ENCODE measurements around the gene NIPAL3.

The NIPAL3 gene

DNA sequence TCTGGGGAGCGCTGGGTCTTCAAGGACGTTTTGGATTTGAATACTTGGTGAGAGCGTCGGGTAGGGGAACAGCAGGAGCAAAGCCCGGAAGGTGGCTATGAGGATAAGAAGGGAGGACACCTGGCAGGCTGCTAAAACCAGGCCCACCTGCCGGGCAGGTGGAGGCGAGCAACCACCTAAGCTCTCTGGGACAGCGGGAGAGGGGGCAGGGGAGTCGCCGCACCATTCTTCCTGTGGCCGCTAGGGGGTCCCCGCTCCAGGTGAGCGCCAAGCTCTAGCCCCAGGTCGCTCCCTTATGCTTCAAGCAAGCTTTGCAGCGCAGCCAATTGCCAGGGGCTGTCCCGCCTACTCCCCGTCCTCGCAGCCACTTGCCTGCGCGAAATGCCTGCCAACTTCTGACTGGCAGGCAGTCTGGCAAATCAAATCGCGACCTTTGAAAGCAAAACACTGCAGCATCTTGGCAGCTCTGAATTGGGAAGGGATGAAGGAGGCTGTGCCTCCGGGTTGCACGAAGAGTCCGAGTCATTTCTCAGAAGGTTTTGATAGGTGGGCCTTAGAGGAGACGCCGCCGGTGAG lies at the start of gene NIPAL3:
NIPAL3 (plus strand) TSS at position 469 of the 576 bp plus-strand sequence. CDS start 3,746 bp downstream, outside the sequence.
- H3K4me1 Mint-ChIP-seq = peaks cover 64% of the 10 kb centered on the region
- H3K9me3 Mint-ChIP-seq = no peaks in the 10 kb centered on the region
- peak; percentile 95 for ATAC-seq
- H3K27ac Mint-ChIP-seq = peak within 1 kb of the TSS; percentile 91
- H3K36me3 Mint-ChIP-seq = peaks cover 21% of the 10 kb centered on the region
- DNase-seq (ENCODE audit: low spot score in 2 of 2) = peak; percentile 89 to 97
- H3K4me3 Mint-ChIP-seq = peak within 1 kb of the TSS; percentile 96

GRCh38 chr1:24366707-24367106 lies 48.9 kb upstream of the NIPAL3 start:
- ATAC-seq = no peak
- no peak for DNase-seq (ENCODE audit: low spot score in 2 of 2)
- H3K36me3 Mint-ChIP-seq = no peaks in the 10 kb centered on the region
- H3K27ac Mint-ChIP-seq = no peak overlapping the region
- H3K4me1 Mint-ChIP-seq = peaks cover 14% of the 10 kb centered on the region
- no peak overlapping the region for H3K4me3 Mint-ChIP-seq
- no peaks in the 10 kb centered on the region for H3K9me3 Mint-ChIP-seq

DNA sequence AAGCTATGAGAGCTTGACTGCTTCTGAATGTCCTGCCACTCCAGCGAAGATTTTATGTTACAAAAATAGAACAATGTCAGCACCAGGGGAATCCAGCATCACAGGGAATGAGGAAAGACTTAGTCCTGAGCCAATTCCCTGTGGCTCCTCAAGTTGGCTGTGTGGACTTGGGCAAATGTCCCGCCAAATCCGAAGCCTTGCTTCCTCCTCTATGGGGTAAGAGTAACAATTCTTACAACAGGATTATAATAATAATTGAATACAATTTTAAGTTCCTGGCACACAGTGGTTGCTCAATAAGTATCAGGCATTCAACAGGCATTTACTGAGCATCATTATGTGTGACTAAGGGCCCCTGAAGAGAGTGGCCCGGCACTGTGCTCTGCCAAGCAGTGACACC lies 46.4 kb upstream of the NIPAL3 start:
- no peak for ATAC-seq
- Mint-ChIP-seq H3K4me1 (peaks cover 27% of the 10 kb centered on the region), H3K4me3 (no peak overlapping the region), H3K36me3 (no peaks in the 10 kb centered on the region), H3K9me3 (no peaks in the 10 kb centered on the region), H3K27ac (no peak overlapping the region)
- no peak for DNase-seq (ENCODE audit: low spot score in 2 of 2)

- no peak for DNase-seq (ENCODE audit: low spot score in 2 of 2)
Observed at GRCh38 chr1:24369801-24370200, 45.8 kb upstream of the NIPAL3 start.

DNA sequence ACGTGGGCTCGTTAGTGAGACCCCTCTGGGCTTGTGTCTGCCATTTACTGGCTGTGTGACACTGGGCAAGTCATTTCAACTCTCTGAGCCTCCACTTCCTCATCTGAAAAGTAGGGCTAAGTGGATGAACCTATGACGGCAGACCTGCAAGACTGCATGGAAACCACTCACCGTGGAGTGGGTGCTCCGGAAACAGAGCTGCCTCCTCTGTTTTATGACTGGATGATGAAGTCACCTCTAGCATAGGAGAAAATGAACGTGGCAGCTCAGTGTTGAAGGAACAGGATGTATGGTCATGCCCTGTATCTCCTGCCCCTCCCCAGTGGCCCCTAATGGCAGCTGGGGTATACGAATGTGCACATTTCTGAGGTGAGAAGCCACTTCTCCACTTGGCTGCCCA lies 42.6 kb upstream of the NIPAL3 start:
- Mint-ChIP-seq H3K4me1 (peaks cover 18% of the 10 kb centered on the region), H3K4me3 (no peak overlapping the region), H3K9me3 (no peaks in the 10 kb centered on the region), H3K36me3 (no peaks in the 10 kb centered on the region), H3K27ac (peak overlapping the region; percentile 88)
- ATAC-seq (peak; percentile 90), DNase-seq (ENCODE audit: low spot score in 2 of 2) (no peak)

More at GRCh38 chr1:24369801-24370200, 45.8 kb upstream of the NIPAL3 start:
- H3K4me1 Mint-ChIP-seq = peaks cover 24% of the 10 kb centered on the region
- no peak overlapping the region for H3K27ac Mint-ChIP-seq
- no peaks in the 10 kb centered on the region for H3K9me3 Mint-ChIP-seq
- H3K36me3 Mint-ChIP-seq = no peaks in the 10 kb centered on the region
- no peak for ATAC-seq
- no peak overlapping the region for H3K4me3 Mint-ChIP-seq

DNA sequence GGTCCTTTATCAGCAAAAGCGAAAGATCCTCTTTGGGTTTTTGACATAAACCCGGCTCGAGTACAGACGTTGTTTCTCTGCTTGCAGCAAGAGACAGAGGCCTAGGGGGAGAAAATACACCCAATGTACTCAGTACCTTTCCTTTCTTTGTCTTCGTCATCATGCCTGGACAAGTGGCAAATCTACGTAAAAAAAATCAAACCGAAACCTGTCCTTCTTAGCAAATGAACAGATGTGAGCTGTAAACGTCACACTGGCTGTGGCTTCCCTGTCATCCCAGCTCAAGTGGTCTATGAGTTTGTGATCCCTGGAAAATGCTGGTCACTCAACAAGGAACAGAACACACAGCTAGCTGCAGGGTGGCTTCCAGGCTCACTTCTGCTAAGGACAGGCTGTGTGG lies 41.9 kb upstream of the NIPAL3 start:
- peaks cover 18% of the 10 kb centered on the region for H3K4me1 Mint-ChIP-seq
- H3K9me3 Mint-ChIP-seq = no peaks in the 10 kb centered on the region
- no peak for ATAC-seq
- peak overlapping the region; percentile 88 for H3K27ac Mint-ChIP-seq
- H3K4me3 Mint-ChIP-seq = no peak overlapping the region
- DNase-seq (ENCODE audit: low spot score in 2 of 2) = no peak
- H3K36me3 Mint-ChIP-seq = no peaks in the 10 kb centered on the region

DNA sequence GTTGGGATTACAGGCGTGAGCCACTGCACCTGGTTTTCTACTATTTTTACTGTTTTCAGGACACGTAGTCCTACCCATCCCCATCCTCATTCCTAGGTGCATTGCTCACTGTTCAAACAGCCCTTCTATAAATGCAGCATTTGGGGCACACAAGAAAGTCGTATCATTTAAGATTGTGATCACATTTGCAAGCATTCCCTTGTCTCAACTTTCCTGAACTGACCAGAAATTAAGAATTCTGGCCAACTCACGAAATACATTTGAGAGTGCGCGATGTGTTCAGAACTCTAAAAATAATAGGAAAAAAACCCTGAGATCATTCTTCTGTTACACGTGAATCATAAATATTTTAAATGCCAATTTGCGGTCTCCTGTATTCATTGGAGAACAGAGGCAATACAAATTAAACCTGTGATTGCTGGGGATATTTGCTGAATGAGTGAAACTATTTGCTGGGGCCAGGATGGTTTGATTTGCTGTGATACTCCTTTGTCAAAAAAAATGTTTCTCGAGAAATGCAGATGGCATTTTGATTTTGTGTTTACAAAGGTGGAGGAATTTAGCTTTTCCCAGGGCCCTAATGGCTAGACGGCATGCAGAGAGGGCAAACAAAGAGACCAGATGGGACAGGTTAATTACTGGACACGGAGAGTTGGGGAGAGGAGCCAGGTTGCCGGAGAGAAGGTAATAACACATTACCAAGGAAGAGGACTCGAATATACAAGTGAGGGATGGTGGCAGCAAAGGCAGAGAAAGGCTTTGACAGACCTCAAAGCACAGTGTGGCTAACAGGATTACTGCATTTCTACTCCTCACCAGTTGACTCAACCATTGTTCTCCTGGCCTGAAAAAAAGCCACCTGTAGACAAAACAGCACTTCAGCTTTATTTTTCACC lies 40.5 kb upstream of the NIPAL3 start:
- Mint-ChIP-seq H3K4me3 (no peak overlapping the region), H3K4me1 (peaks cover 18% of the 10 kb centered on the region), H3K27ac (peak overlapping the region; percentile 23), H3K36me3 (no peaks in the 10 kb centered on the region), H3K9me3 (no peaks in the 10 kb centered on the region)
- no peak for ATAC-seq
- no peak for DNase-seq (ENCODE audit: low spot score in 2 of 2)

- Mint-ChIP-seq H3K4me1 (peaks cover 16% of the 10 kb centered on the region), H3K4me3 (no peak overlapping the region), H3K27ac (peak overlapping the region; percentile 24), H3K9me3 (no peaks in the 10 kb centered on the region), H3K36me3 (peaks cover 9% of the 10 kb centered on the region)
- ATAC-seq (no peak), DNase-seq (ENCODE audit: low spot score in 2 of 2) (no peak)
Observed at GRCh38 chr1:24379733-24380315, 35.8 kb upstream of the NIPAL3 start.

GRCh38 chr1:24380508-24380907 lies 35.1 kb upstream of the NIPAL3 start:
- Mint-ChIP-seq H3K4me3 (no peak overlapping the region), H3K36me3 (peaks cover 9% of the 10 kb centered on the region), H3K9me3 (no peaks in the 10 kb centered on the region), H3K27ac (peak overlapping the region; percentile 24), H3K4me1 (peaks cover 23% of the 10 kb centered on the region)
- no peak for DNase-seq (ENCODE audit: low spot score in 2 of 2)
- ATAC-seq = no peak

GRCh38 chr1:24381256-24381655 lies 34.3 kb upstream of the NIPAL3 start:
- ATAC-seq (no peak), DNase-seq (ENCODE audit: low spot score in 2 of 2) (no peak)
- peaks cover 9% of the 10 kb centered on the region for H3K36me3 Mint-ChIP-seq
- peak overlapping the region; percentile 2 for H3K27ac Mint-ChIP-seq
- H3K9me3 Mint-ChIP-seq = no peaks in the 10 kb centered on the region
- no peak overlapping the region for H3K4me3 Mint-ChIP-seq
- H3K4me1 Mint-ChIP-seq = peaks cover 31% of the 10 kb centered on the region

DNA sequence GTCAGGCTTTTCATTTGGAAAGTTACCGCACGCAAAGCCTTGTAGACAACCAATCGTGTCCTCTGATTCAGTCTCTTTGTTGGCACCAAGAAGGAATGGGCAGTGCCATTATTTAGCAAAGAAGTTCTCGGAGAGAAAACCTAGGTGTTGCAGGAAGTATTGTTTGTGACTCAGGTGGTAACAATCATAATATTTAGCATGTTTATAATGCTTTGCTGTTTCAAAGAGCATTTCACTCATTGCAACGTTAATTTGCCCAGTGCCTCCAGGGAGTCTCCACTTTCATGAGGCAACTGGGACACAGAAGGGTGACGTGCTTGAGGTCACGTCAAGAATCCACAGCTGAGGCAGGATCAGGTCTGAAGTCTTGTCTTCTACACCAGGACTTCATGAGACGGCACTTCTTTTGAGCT lies 33.4 kb upstream of the NIPAL3 start:
- Mint-ChIP-seq H3K9me3 (no peaks in the 10 kb centered on the region), H3K36me3 (peaks cover 9% of the 10 kb centered on the region), H3K4me3 (no peak overlapping the region), H3K27ac (no peak overlapping the region), H3K4me1 (peaks cover 40% of the 10 kb centered on the region)
- no peak for ATAC-seq
- DNase-seq (ENCODE audit: low spot score in 2 of 2) = peak in 1 of 2 donors; percentile 10

DNA sequence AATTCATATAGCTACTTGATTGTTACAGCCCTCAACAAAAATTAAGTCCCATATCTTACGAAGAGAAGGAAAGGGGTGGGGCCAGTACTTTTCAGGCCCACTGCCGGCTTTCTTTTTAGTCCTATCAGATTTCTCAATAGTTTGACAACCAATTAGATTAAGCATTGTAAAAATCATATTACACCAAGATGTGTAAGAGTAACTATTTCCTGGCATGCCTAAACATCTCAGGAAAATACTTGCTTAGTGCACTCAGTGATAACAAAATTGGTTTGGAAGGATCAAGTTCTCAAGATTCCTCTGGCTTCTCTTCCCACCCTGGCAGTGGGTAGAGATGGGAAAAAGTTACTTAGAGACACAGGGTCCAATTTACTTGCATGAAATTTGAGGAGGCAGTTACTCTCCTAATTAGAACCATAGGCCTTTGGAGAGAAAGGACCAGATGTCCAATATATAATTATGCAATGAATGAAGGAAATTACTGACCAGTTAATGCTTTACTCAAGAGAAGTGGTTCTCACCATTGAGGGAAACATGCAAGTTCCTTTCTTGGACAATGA lies 32.1 kb upstream of the NIPAL3 start:
- H3K9me3 Mint-ChIP-seq = no peaks in the 10 kb centered on the region
- no peak overlapping the region for H3K27ac Mint-ChIP-seq
- H3K36me3 Mint-ChIP-seq = peaks cover 9% of the 10 kb centered on the region
- DNase-seq (ENCODE audit: low spot score in 2 of 2) (no peak), ATAC-seq (no peak)
- no peak overlapping the region for H3K4me3 Mint-ChIP-seq
- peaks cover 36% of the 10 kb centered on the region for H3K4me1 Mint-ChIP-seq

- peak overlapping the region; percentile 63 for H3K27ac Mint-ChIP-seq
- DNase-seq (ENCODE audit: low spot score in 2 of 2) (peak in 1 of 2 donors; percentile 62), ATAC-seq (peak; percentile 94)
- H3K9me3 Mint-ChIP-seq = no peaks in the 10 kb centered on the region
- peaks cover 36% of the 10 kb centered on the region for H3K4me1 Mint-ChIP-seq
- peak overlapping the region; percentile 53 for H3K4me3 Mint-ChIP-seq
- peaks cover 9% of the 10 kb centered on the region for H3K36me3 Mint-ChIP-seq
Observed at GRCh38 chr1:24384251-24385090, 31.1 kb upstream of the NIPAL3 start.

DNA sequence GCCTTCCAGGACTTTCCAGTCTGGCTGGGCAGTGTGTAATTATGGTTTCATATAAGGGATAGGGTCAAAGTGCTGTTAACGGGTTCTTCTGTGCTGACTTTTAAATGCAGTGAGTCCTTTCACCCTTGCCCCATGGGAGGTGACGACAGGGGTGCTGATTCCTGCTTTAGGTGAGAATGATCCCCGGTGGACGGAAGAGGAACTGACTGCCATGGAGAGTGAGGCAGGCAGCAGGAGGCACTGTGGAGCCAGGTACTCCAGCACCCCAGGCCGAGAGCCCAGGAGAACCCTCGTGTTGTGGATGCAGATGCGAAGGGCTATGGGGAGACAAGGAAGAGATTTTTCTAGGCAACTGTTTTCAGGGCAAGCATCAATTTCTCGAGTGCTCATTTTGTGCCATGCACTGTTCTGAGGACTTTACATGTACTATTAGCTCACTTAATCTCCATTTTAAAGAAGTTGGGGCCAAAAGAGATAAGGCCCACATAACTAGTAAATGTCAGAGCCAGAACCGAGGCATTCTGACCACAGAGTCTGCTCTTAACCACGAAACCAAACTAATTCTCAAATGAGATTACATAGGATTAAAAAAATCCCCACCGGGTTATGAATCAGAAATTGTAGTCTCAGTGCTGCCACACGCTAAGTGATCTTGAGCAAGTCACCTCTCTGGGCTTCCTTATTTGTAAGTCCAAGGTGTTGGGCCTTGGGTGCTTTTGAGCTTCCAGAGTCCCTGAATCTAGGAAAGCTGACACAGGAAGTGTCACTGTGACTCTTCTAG lies 30.3 kb upstream of the NIPAL3 start:
- ATAC-seq = peak; percentile 76
- H3K4me3 Mint-ChIP-seq = peak overlapping the region; percentile 53
- peaks cover 9% of the 10 kb centered on the region for H3K36me3 Mint-ChIP-seq
- peaks cover 41% of the 10 kb centered on the region for H3K4me1 Mint-ChIP-seq
- peak in 1 of 2 donors; percentile 65 for DNase-seq (ENCODE audit: low spot score in 2 of 2)
- peak overlapping the region; percentile 63 for H3K27ac Mint-ChIP-seq
- no peaks in the 10 kb centered on the region for H3K9me3 Mint-ChIP-seq
